ENCODE measurements around the gene LMOD3. TPM values are rescaled to one million over a fixed set of nuclear protein-coding genes. Genes with fewer than 3 reads are reported as not detected.

LMOD3 gene
- total RNA-seq, 1 experiment from 2014 or later, result not detected

DNA sequence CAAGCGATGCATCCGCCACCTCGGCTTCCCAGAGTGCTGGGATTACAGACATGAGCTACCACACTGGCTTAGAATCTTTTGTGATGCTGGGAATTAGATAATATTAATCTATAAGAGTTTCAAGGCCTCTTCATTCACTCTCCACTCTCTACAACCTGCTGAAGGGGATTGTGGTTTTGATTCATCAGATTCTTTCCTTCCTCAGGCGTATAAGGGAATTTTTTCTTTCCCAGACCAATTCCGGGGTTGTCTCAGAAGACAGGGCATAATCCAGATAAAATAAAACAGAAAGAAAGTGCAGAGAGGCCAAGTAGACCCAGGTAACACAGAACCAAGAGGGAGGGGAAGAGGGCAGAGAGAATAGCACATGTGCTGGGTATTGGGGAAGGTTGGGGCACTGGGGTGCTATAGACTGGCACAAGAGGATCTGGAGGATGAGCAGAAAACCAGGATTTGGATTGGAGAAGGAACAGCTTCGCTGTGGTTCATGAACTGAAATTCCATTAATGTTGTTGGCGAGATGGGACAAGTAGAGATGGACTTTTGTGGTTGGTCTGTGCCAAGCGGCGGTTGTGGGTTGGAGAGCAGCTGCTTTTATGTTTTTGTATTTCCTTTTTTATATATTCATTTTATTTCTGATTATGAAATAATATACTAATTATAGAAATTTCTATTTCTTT is 24.8 kb downstream of the LMOD3 start:
- in situ Hi-C loops (cut with HindIII; ENCODE audit: low sequenced_read_pairs), result no loop called here
- DNase-seq (ENCODE audit: low spot score), result no peak

DNA sequence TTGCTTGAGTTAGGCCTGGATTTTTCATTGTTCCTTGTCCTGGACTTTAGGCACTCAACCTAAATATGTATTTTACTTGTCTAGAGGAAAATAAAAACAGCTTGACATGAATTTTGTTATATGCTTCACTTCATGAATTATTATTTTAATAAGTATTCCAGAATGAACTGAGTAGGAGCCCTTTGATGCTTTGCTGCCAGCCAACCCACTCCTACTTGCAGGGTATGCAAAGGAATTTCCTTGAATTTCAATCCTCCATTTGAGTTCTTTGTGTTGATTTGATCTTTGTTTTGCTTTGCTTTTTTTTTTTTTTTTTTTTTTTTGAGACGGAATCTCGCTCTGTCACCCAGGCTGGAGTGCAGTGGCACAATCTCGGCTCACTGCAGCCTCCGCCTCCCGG is 26.1 kb downstream of the LMOD3 start:
- DNase-seq (ENCODE audit: low spot score), result no peak
- in situ Hi-C loops (cut with HindIII; ENCODE audit: low sequenced_read_pairs), result no loop called here

DNA sequence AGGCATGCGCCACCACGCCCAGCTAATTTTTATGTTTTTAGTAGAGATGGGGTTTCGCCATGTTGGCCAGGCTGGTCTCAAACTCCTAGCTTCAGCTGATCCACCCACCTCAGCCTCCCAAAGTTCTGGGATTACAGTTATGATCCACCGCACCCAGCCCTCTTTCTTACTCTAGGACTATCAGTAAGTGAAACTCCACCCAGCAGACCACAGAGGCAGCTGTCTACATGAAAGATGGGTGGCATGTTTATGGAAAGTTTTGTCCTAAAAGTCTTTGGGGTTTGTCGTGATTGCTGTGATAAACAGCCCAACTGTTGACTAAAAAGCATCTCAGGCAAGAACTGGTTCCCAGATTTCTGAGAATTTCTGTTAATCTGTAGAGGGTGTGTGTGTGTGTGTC is 26.8 kb downstream of the LMOD3 start:
- DNase-seq (ENCODE audit: low spot score), result no peak
- in situ Hi-C loops (cut with HindIII; ENCODE audit: low sequenced_read_pairs), result no loop called here

GRCh38 chr3:69094467-69095205 is 27.8 kb downstream of the LMOD3 start:
- in situ Hi-C loops (cut with HindIII; ENCODE audit: low sequenced_read_pairs), result no loop called here
- no peak for DNase-seq (ENCODE audit: low spot score)

GRCh38 chr3:69092030-69092516 is 30.3 kb downstream of the LMOD3 start:
- peak; percentile 18 for DNase-seq (ENCODE audit: low spot score)
- in situ Hi-C loops (cut with HindIII; ENCODE audit: low sequenced_read_pairs), result no loop called here

GRCh38 chr3:69091389-69092029 is 30.9 kb downstream of the LMOD3 start:
- in situ Hi-C loops (cut with HindIII; ENCODE audit: low sequenced_read_pairs), result no loop called here
- DNase-seq (ENCODE audit: low spot score), result no peak

- in situ Hi-C loops (cut with HindIII; ENCODE audit: low sequenced_read_pairs), result no loop called here
- DNase-seq (ENCODE audit: low spot score), result no peak
Observed at GRCh38 chr3:69090021-69090420, 32.4 kb downstream of the LMOD3 start.

DNA sequence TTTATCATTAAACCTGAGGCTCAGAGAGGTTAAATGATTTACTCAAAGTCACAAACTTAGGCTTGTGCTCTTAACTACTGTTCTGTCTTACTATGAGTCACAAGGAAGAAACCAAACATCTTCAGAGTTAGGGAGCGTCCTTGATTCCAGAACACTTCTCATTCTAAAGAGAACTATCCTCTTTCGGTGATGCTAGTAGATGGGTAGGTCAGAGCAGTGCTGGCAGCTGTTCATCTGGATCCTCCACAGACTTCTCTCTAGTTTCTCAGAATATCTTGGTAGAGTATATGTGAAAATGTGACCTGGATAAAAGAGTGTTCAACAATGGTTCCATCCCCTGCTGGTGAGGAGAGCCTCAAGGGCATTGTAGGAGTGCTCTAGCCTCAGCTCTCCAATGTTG is 34.3 kb downstream of the LMOD3 start:
- DNase-seq (ENCODE audit: low spot score), result no peak
- in situ Hi-C loops (cut with HindIII; ENCODE audit: low sequenced_read_pairs), result no loop called here

GRCh38 chr3:69087030-69087791 is 35.2 kb downstream of the LMOD3 start:
- in situ Hi-C loops (cut with HindIII; ENCODE audit: low sequenced_read_pairs), result no loop called here
- DNase-seq (ENCODE audit: low spot score), result no peak

DNA sequence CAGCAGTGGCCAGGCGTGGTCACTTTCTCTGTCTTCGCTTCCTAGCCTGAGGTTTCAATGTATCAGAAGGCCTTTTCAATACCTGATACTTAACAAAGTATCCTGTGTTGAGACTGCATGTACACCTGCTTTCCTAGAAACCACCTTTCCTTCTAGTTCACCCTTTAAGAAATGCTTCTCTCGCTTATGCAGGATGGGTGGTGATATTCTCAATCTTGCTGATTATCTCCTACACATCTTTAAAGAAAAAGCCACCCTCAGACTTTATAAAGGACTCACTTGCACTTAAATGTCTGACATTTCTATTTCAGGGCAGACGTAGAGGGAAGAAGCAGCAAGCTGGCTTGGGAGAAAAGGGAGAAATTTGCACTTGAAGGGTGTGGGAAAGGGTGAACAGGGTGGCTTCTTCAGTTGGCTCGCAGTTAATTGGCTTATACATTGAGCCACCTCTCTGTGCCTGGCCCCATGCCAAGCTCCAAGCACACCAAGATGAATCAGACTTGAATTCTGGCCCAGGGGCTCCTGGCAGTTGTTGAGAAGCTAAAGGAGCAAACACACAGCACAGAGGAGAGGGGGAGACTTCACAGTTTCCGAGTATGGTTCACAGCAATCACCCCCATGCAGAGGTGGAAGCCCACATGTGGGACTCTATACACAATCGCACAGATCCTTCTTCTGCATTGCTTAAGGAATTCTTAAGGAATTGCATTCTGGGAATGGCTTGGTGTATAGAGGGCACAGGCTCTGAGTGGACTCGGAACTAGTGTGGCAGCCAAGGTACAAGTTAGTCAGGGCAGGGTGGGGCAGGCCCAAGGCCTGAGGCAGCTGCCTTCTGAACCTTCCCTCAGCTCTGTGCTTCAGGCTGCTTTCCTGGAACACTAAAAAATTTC is 36.3 kb downstream of the LMOD3 start:
- peak; percentile 77 for DNase-seq (ENCODE audit: low spot score)
- in situ Hi-C loops (cut with HindIII; ENCODE audit: low sequenced_read_pairs), result no loop called here

DNA sequence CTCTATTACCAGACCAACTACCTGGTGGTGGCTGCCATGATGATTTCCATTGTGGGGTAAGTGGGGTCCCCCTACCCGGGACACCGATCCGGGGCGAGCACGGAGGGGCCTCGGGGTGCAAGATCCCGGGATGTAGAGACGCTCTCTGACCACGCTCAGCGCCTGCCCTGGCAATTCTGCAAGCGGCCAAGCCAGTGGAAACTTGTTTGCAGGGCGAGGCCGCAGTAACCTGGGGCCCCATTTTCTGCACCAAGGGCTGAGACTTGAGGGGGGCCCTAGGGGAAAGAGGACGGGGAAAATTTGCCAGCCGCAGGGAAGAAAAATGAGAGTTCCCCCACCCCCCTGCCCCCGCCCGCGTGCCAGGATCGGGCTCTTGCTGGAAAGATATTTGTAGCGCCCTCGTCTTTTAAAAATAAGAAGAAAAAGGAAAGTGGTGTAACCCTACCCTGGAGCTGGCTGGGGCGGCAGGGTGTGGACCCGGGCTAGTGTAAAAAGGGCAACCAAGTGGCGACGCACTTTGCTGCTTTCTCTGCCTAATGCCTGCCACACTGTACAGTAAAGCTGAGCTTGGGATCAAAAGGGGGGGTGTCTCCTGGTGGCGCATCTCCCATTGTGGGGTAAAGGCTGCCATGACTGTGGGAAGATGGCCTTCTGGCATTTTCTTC is 37.1 kb downstream of the LMOD3 start:
- in situ Hi-C loops (cut with HindIII; ENCODE audit: low sequenced_read_pairs), result no loop called here
- DNase-seq (ENCODE audit: low spot score), result peak; percentile 56

DNA sequence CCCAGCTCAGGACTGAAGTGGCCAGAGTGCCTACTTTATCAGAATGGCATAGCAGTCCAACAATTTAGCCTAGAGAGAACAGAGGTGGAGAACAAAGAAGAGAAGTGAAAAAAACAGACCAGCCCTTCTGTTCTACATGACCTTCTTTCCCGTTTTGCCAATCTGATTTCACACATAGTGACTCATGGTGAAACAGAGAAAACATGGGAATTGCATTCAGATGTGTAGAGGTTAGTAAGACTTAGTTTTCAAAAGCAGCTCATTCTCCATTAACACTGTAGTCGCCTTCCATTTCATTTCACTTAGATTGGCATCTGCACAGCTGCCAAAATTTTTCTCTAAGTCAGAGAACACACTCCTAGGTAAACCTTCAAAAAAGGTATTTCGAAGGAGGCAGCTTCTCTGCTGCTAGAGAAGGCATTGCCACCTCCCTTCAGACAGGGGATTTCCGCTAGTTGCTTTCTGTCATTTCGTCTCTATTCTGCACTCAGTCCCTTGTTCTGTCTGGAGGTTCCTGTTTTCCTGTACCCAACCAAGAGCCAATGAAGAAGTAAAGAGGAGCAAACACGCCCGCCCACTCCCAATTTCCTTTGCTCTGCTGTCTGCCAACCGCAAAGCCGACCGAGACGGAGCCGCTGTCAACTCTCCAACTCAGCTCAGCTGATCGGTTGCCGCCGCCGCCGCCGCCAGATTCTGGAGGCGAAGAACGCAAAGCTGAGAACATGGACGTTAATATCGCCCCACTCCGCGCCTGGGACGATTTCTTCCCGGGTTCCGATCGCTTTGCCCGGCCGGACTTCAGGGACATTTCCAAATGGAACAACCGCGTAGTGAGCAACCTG is 37.8 kb downstream of the LMOD3 start, which contains the start of gene ARL6IP5:
ARL6IP5 (plus strand) TSS at position 612 of the 842 bp plus-strand sequence; CDS start at position 723, 111 bp downstream.
- peak; percentile 97 for DNase-seq (ENCODE audit: low spot score)
- in situ Hi-C loops (cut with HindIII; ENCODE audit: low sequenced_read_pairs), result no loop called here

GRCh38 chr3:69082805-69083204 is 39.6 kb downstream of the LMOD3 start:
- in situ Hi-C loops (cut with HindIII; ENCODE audit: low sequenced_read_pairs), result no loop called here

DNA sequence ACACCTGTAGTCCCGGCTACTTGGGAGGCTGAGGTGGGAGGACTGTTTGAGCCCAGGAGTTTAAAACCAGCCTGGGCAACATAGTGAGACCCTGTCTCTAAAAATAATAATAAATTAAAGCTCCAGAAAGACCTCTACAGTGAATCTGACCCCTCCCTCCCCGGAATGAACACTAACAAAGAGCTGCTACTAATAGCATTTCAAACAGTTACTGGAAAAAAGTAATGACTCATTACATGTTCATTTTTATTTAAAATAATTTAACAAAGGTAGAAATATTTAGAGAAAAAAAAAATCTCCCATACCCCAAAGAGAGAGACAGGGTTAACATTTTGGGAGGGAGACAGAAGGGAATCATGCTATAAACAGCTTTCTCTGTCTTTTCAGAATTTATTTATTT is 40.0 kb downstream of the LMOD3 start:
- no peak for DNase-seq (ENCODE audit: low spot score)
- in situ Hi-C loops (cut with HindIII; ENCODE audit: low sequenced_read_pairs), result no loop called here

More at GRCh38 chr3:69082805-69083204, 39.6 kb downstream of the LMOD3 start:
- no peak for DNase-seq (ENCODE audit: low spot score)

- DNase-seq (ENCODE audit: low spot score), result no peak
- in situ Hi-C loops (cut with HindIII; ENCODE audit: low sequenced_read_pairs), result no loop called here
Observed at GRCh38 chr3:69081583-69082262, 40.7 kb downstream of the LMOD3 start.

DNA sequence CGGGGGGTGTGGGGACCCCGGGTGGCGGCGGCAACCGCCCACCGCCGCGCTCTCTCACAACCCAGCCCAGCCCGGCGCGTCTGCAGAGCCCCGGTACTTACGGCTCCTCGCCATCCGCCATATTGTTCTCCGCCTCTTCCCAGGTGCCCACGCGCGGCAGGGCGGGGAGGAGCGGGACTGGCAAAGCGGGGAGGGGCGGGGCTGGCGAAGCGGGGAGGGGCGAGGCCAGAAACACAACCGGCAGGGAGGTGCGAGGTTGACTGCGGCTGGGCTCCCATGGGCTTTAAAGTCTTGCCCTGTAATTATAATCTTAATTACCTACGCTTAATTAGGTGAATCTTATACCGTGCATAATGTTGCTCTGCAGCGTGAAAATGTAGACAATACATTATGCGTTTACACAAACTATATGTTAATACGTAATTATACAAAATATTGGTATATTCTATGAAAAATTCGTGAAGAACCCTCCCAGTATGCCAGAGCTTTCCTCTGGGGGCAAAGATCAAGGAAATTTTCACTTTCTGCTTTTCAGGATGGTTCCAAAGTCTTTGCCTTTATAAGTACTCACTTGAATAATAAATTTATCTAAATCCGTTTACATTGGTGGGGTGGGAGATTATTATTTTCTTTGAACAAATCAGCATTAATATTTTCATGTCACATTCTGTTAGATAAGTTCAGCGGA is 42.0 kb downstream of the LMOD3 start, which contains the start of gene UBA3:
UBA3 (minus strand) TSS at position 133 of the 688 bp plus-strand sequence; CDS start at position 121, 12 bp downstream.
- in situ Hi-C loops (cut with HindIII; ENCODE audit: low sequenced_read_pairs), result no loop called here
- DNase-seq (ENCODE audit: low spot score), result peak; percentile 93
